Stimulated activated CD8-positive, alpha-beta memory T cell treated with anti-CD3 and anti-CD28 coated beads, Interleukin-7, amount 100 ng/mL, for 24 hours (primary cell): ENCODE measurements around the gene AP1M1.

Source experiments
- DNase-seq: peaks from one replicate; pipeline ENCODE4 v3.0.0-alpha.2; 2020; ENCODE audit warnings: low read depth

Gene AP1M1

GRCh38 chr19:16185123-16185767 lies 12.5 kb upstream of the AP1M1 start, which contains the start of gene FAM32A:
Gene FAM32A (plus strand): TSS chr19:16185410. CDS start chr19:16185443, 33 bp downstream.
- peak; percentile 96 for DNase-seq

GRCh38 chr19:16185768-16186123 lies 12.0 kb upstream of the AP1M1 start:
- no peak for DNase-seq

- no peak for DNase-seq
Observed at GRCh38 chr19:16188521-16188920, 9.2 kb upstream of the AP1M1 start.

- no peak for DNase-seq
Observed at GRCh38 chr19:16190198-16190597, 7.5 kb upstream of the AP1M1 start.

- no peak for DNase-seq
Observed at GRCh38 chr19:16190736-16191135, 7.0 kb upstream of the AP1M1 start.

- DNase-seq = no peak
Observed at GRCh38 chr19:16191216-16191908, 6.3 kb upstream of the AP1M1 start.

- no peak for DNase-seq
Observed at GRCh38 chr19:16193466-16193865, 4.2 kb upstream of the AP1M1 start.

- DNase-seq = no peak
Observed at GRCh38 chr19:16197188-16197621, 506 bp upstream of the AP1M1 start.

GRCh38 chr19:16198370-16198651 lies 600 bp downstream of the AP1M1 start:
- DNase-seq = no peak

GRCh38 chr19:16199275-16199932 lies 1.7 kb downstream of the AP1M1 start:
- no peak for DNase-seq

GRCh38 chr19:16200038-16201010 lies 2.6 kb downstream of the AP1M1 start:
- no peak for DNase-seq

- DNase-seq = no peak
Observed at GRCh38 chr19:16201011-16201391, 3.3 kb downstream of the AP1M1 start.

- no peak for DNase-seq
Observed at GRCh38 chr19:16202320-16203255, 4.9 kb downstream of the AP1M1 start.

GRCh38 chr19:16203256-16204004 lies 5.7 kb downstream of the AP1M1 start:
- DNase-seq = no peak

GRCh38 chr19:16204005-16204294 lies 6.2 kb downstream of the AP1M1 start:
- no peak for DNase-seq

GRCh38 chr19:16205205-16206045 lies 7.7 kb downstream of the AP1M1 start:
- DNase-seq = no peak

GRCh38 chr19:16206046-16206605 lies 8.4 kb downstream of the AP1M1 start:
- no peak for DNase-seq

- DNase-seq = no peak
Observed at GRCh38 chr19:16206637-16207036, 8.9 kb downstream of the AP1M1 start.

GRCh38 chr19:16207063-16207462 lies 9.4 kb downstream of the AP1M1 start:
- DNase-seq = no peak
